Activated naive CD4-positive, alpha-beta T cell treated with Interleukin-2 at 50 U/mL for 16 hours (primary cell): Measurements from ENCODE around the gene DNAJB1.
"Not testable (repeated sequence)": the region's sequence is repeated elsewhere in the genome, so short reads cannot be mapped to it uniquely, and the experiment has no call there.

Experiments used
- DNase-seq: peaks from one replicate; pipeline ENCODE4 v3.0.0-alpha.2; 2020

DNAJB1 gene

GRCh38 chr19:14519860-14520407 is 1.7 kb upstream of the DNAJB1 start:
- DNase-seq: no peak

- no peak for DNase-seq
Measured at GRCh38 chr19:14519245-14519859, 1.2 kb upstream of the DNAJB1 start.

DNA sequence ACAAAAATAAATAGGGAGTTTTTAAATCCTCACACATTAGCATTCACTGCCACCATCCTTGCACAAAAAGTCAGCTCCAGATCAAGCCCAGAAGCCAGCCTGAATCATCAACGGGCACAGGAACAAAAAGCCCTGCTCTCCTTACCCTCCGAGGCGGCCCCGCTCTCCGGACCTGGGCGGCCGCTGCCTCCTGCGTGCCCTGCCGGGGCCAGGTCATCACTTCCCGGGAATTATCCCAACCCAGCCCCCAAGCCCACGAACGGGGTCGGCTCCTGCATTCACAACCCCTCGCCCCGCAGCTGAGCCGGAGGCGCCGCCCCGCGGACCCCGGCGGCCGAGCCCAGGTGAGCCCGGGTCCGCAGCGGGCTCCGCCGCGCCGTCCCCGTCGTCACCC is 754 bp downstream of the DNAJB1 start:
- no peak for DNase-seq

GRCh38 chr19:14516746-14517438 is 1.3 kb downstream of the DNAJB1 start:
- DNase-seq: no peak

GRCh38 chr19:14516048-14516534 is 2.1 kb downstream of the DNAJB1 start:
- no peak for DNase-seq

- DNase-seq: no peak
Measured at GRCh38 chr19:14515501-14516047, 2.6 kb downstream of the DNAJB1 start.

DNA sequence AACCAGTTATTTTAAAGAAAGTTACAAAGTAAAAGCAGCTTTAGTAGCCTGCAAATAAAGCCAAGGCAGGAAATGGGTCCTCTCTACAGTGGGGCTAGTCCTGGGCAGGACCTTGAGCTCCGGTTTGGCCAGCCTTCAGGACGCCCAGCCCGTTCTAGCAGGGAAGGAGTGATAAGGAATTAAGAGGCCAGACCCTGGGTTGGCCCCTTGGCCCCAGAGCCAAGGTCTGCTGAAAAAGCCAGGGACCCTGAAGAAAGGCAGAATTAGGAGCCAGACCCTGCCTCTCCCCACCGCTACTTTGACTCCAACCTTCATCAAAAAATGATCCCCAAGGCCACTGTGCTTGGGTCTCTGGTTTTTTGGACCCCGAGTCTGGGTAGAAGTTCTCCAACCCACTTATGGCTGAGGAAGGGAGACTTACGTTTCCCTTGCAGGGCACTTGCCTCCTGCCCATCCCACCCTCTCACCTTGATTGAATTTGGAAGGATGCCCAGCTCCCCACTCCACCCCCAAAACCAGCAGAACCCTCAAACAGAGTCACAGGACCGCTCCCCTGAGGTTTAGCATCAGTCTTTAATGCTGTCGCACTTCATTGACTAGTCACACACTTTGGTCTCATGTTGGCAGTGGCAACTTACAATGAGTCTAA is 3.9 kb downstream of the DNAJB1 start:
- DNase-seq: no peak

DNA sequence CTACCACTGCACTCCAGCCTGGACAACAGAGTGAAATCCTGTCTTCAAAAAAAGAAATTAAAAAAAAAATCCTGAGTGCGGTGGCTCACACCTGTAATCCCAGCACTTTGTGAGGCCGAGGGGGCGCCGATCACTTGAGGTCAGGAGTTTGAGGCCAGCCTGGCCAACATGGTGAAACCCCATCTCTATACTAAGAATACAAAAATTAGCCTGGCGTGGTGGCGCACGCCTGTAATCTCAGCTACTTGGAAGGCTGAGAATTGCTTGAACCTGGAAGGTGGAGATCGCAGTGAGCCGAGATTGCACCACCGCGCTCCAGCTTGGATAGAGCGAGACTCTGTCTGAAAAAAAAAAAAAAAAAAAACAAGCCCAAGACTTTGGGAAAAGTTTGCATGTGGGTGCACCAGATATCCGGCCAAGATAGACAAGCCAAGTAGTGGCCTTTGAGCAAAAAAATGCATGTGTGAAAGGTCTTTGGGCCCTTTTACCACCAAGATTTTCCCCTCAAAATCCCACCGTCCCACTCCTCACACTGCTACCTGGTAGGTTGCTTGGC is 5.7 kb downstream of the DNAJB1 start:
- DNase-seq: no peak

GRCh38 chr19:14511229-14511593 is 7.0 kb downstream of the DNAJB1 start:
- no peak for DNase-seq

GRCh38 chr19:14510311-14511228 is 7.6 kb downstream of the DNAJB1 start:
- DNase-seq: no peak

DNA sequence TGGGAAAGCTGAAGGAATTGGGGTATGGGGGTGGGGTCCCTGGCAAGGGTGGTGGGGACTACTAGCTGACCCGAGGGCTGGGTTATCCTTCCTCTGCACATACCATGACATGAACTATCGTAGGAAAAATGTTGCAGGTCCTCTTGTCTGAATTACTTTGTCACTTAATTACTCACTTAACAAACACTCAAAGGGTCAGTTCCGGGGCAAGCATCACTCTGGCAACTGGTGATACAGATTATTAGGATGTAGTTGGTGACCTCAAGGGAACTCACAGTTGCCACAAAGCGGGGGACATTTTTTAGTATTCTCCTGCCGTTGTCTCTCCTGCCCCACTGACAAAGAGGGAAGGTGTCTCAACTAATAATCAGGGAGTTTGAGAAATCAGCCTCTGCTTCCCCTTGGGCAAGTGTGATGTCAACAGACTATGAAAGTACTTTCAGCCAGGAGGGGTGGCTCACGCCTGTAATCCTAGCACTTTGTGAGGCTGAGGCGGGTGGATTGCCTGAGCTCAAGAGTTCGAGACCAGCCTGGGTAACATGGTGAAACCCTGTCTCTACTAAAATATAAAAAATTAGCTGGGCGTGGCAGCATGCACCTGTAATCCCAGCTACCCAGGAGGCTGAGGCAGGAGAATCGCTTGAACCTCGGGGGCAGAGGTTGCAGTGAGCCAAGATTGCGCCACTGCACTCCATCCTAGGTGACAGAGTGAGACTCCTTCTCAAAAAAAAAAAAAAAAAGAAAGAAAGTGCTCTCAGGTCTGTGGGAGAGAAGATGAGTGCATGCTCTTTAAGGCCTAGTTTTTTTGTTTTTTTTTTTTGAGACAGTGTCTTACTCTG is 10.3 kb downstream of the DNAJB1 start:
- DNase-seq: no peak

DNA sequence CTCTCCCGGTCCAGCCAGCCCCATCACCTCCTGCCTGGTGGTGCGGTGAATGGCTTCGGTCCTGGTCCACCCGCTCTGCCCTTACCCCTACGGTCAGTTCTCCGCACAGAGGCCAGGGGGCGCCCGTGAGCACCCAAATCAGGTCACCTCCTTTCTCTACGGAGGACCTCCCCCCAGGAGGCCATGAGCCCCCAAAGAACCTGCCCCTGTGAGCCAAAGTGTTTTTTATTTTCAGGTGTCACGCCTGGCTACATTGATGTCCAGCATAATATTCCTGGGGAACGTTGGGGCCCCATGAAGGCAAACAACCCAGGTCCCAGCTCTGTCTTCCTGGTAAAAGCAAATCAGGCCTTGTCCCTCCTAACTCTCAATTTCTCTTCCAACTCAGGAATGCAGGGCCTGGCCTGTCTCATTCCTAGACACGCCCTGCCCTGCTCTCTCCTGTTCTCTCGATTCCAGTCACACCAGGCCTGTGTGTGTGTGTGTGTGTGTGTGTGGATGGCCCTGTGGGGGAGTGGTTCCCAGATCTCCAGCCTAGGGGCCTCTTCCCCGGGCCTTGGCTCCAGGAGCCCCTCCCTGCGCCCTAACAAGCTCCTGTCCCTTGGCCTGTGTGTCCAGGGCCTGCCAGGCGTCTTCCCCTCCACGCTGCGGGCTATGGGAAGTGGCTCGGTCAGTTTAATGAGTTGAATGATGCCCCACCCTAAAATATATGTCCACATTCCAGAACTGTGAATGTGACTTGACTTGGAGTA is 12.5 kb downstream of the DNAJB1 start:
- peak; percentile 76 for DNase-seq

- DNase-seq: not testable (repeated sequence)
Measured at GRCh38 chr19:14504575-14504974, 13.6 kb downstream of the DNAJB1 start.

GRCh38 chr19:14503285-14503684 is 14.9 kb downstream of the DNAJB1 start:
- no peak for DNase-seq

DNA sequence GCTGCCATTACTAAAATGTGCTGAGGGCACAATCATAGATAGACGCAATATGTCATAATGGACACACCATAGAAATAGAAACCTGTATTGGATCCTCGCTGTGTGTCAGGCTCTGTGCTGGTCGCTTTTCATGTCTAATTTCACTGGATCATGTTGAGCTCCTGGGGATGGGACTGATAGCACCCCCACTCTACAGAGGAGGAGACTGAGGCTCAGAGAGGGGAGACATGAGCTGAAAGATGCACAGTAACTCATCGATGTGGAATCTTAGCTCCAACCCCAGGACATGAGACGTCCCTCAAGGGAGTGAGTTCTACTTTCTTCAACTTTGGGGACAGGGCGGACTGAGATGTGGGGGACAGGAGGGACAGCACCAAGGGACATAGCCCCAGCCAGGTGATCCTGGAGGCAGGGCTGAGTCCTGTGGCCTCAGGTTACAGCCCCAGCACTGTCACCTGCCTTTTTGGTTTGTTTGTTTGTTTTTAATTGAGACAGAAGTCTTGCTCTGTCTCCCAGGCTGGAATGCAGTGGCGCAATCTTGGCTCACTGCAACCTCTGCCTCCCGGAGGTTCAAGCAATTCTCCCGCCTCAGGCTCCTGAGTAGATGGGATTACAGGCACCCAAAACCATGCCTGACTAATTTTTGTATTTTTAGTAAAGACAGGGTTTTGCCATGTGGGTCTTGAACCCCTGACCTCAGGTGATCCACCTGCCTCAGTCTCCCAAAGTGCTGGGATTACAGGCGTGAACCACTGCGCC is 15.7 kb downstream of the DNAJB1 start:
- no peak for DNase-seq

DNA sequence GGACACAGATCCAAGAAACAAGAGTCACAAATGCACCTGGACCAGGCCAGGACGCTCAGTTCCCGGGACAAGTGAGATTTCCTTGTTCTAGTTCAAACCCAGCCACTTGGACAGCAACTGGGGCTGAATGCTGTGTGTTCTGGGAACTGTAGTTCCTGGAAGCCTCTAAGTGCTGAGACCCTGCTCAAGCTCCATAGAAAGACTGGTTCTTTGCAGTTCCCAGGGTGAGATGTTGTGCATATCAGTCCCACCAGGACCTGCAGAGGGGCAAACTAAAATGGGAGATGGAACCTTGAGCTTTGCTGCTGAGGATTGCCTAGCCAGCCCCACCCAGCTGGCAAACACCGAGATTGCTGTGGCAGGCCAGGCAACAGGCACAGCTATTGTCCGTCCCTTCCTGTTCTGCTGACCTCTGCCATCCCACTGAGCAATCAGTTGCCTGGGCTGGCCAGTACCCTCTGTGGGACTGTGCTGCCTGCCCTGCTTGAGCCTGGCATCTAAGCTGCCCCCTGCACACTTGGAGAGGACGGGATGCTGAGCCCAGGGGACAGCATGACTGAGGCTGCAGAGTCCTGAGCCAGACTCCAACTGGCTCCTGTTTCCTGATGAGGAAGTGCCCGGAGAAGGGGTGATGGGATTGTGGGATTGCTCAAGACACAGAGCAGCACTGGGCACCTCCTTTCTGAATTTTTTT is 20.8 kb downstream of the DNAJB1 start:
- no peak for DNase-seq

GRCh38 chr19:14496834-14497227 is 21.4 kb downstream of the DNAJB1 start:
- DNase-seq: no peak

DNA sequence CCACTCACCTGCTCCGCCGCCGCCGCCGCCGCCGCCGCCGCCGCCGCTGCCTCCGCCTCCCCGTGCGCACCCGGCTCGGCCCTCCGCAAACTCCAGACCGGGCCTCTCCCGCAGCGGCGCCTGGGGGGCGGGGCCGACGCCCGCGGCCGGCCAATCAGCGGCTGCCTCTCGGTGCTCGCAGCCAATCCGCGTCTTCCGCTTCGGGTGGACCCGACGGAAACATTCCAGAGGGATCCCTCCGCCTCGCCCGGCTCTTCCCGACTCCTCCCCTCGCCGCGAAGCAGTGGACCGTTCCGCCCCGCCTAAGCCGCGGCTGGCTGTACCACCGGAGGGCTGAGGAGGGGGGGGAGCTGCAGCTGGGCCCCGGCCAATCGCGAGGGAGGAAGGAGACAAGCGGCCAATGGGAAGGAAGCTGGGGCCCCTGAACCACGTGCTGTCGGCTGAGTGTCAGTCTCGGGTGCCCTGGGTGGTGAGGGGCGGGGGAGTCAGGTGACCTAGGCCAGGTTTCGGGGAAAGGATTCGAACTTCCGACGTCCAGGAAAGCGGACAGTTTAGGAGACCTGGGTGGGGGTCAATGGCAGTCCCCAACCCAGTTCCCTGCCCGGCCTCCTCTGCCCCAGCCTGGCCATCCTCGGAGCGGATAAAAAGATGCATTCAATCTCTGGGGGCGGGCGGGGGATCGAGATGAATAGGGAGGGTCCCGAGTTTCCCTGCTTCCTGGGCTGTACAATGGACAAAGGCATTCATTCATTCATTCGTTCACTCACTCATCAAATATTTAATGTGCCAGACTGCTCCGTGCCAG is 22.0 kb downstream of the DNAJB1 start, which contains the start of gene GIPC1:
Gene GIPC1 (minus strand): TSS at position 99 of the 805 bp plus-strand sequence. CDS start 13,151 bp downstream, outside the sequence.
- DNase-seq: peak; percentile 85
